Measurements from ENCODE around the gene PPT2.

The PPT2 gene

DNA sequence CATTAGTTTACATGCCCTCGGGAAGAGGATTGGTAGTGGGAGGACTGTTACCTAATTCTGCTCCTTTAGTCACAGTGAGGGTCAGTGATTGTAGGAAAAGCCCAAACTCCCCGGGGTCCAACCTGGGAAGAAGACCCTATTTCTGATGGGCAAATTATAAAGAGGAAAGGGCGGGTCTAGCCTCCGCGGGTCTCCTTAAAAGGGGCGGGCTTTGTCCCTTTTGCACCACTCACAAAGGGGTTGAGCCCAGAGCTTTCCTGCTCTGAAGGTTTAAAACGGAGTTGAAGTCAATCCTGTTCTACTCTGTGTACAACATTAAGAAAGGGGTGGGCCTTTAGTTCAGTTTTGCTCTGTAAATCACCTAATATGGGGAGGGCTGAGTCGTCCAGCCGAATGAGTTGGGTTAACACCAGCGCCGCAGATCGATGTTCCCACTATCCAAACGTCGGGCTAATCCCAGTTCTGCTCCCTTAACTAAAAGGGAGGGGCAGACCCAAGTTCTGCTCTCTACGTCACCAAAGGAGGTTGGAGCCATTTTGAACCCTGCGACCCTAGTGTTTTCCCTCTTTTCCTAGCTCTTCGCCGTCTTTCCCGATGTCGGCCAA, 23.3 kb downstream of the PPT2 start:
- WGBS, result under 1% methylated on average over 20 of the region's 20 CpGs
- Histone ChIP-seq H3K27me3 (ENCODE audit: control insufficient read depth in 1 of 2, insufficient read depth in 1 of 2, low read length in 2 of 2) (no peaks in the 10 kb centered on the region), H3K4me3 (ENCODE audit: insufficient read depth in 1 of 2, low read depth in 1 of 2, low read length in 2 of 2) (peak overlapping the region; percentile 39 to 99), H4K91ac (ENCODE audit: low read length) (peak overlapping the region; percentile 70), H2AK5ac (ENCODE audit: low read length, severe bottlenecking) (peak overlapping the region; percentile 55), H4K8ac (ENCODE audit: low read length) (peak overlapping the region; percentile 94), H2BK120ac (ENCODE audit: low read depth, low read length) (peak overlapping the region; percentile 42), H2BK12ac (ENCODE audit: low read length in 2 of 2) (no peak overlapping the region), H2AFZ (ENCODE audit: low read depth, low read length) (no peak overlapping the region), H3K4me1 (ENCODE audit: control insufficient read depth, insufficient read depth, low read depth, low read length) (peaks cover 20% of the 10 kb centered on the region), H3K4me2 (ENCODE audit: low read length, poor library complexity, severe bottlenecking) (peak overlapping the region; percentile 85), H3K4ac (ENCODE audit: low read depth in 1 of 2, low read length in 2 of 2) (peak overlapping the region in 1 of 2 experiments; percentile 77), H3K14ac (ENCODE audit: low read length in 2 of 2) (no peak overlapping the region), H3K9me3 (ENCODE audit: control insufficient read depth, low read length) (no peaks in the 10 kb centered on the region), H3K9ac (ENCODE audit: low read length) (peak overlapping the region; percentile 92), H2BK5ac (ENCODE audit: low read depth, low read length, poor library complexity, severe bottlenecking) (no peak overlapping the region), H3K27ac (ENCODE audit: low read length, poor library complexity, severe bottlenecking) (peak overlapping the region; percentile 99), H3K23ac (ENCODE audit: low read length in 2 of 2) (no peak overlapping the region), H3K18ac (ENCODE audit: low read depth in 1 of 2, low read length in 2 of 2) (peak overlapping the region; percentile 58 to 90), H3K36me3 (ENCODE audit: control insufficient read depth in 1 of 2, insufficient read depth in 2 of 2, low read depth in 1 of 2, low read length in 2 of 2) (peaks cover 22 to 23% of the 10 kb centered on the region in 2 experiments), H3K79me1 (replicated peaks; ENCODE audit: low read length, poor library complexity, severe bottlenecking) (peaks cover 41% of the 10 kb centered on the region), H2BK15ac (ENCODE audit: low read depth, poor library complexity, severe bottlenecking) (peak overlapping the region; percentile 54)
- DNase-seq, result no peak

GRCh38 chr6:32177788-32178546, 24.0 kb downstream of the PPT2 start, which contains the start of gene RNF5:
Gene RNF5, plus strand, starts transcription at chr6:32178405. Its CDS starts 107 bp downstream, at chr6:32178512.
- WGBS, result under 1% methylated on average over 31 of the region's 33 CpGs
- Histone ChIP-seq H2BK120ac (ENCODE audit: low read depth, low read length) (peak within 1 kb of the TSS; percentile 42), H3K79me1 (replicated peaks; ENCODE audit: low read length, poor library complexity, severe bottlenecking) (peaks cover 41% of the 10 kb centered on the region), H3K4me3 (ENCODE audit: insufficient read depth in 1 of 2, low read depth in 1 of 2, low read length in 2 of 2) (peak within 1 kb of the TSS; percentile 63 to 99), H2AFZ (ENCODE audit: low read depth, low read length) (no peak within 1 kb of the TSS), H3K27me3 (ENCODE audit: control insufficient read depth in 1 of 2, insufficient read depth in 1 of 2, low read length in 2 of 2) (no peaks in the 10 kb centered on the region), H2BK15ac (ENCODE audit: low read depth, poor library complexity, severe bottlenecking) (peak within 1 kb of the TSS; percentile 54), H2BK5ac (ENCODE audit: low read depth, low read length, poor library complexity, severe bottlenecking) (no peak within 1 kb of the TSS), H3K9ac (ENCODE audit: low read length) (peak within 1 kb of the TSS; percentile 92), H3K4me2 (ENCODE audit: low read length, poor library complexity, severe bottlenecking) (peak within 1 kb of the TSS; percentile 85), H2AK5ac (ENCODE audit: low read length, severe bottlenecking) (peak within 1 kb of the TSS; percentile 55), H3K18ac (ENCODE audit: low read depth in 1 of 2, low read length in 2 of 2) (peak within 1 kb of the TSS; percentile 58 to 90), H3K4ac (ENCODE audit: low read depth in 1 of 2, low read length in 2 of 2) (peak within 1 kb of the TSS in 1 of 2 experiments; percentile 77), H3K36me3 (ENCODE audit: control insufficient read depth in 1 of 2, insufficient read depth in 2 of 2, low read depth in 1 of 2, low read length in 2 of 2) (peaks cover 29 to 30% of the 10 kb centered on the region in 2 experiments), H3K14ac (ENCODE audit: low read length in 2 of 2) (peak within 1 kb of the TSS in 1 of 2 experiments; percentile 5), H2BK12ac (ENCODE audit: low read length in 2 of 2) (peak within 1 kb of the TSS in 1 of 2 experiments; percentile 3), H3K27ac (ENCODE audit: low read length, poor library complexity, severe bottlenecking) (peak within 1 kb of the TSS; percentile 99), H3K23ac (ENCODE audit: low read length in 2 of 2) (no peak within 1 kb of the TSS), H3K9me3 (ENCODE audit: control insufficient read depth, low read length) (no peaks in the 10 kb centered on the region), H4K8ac (ENCODE audit: low read length) (peak within 1 kb of the TSS; percentile 94), H3K4me1 (ENCODE audit: control insufficient read depth, insufficient read depth, low read depth, low read length) (peaks cover 19% of the 10 kb centered on the region), H4K91ac (ENCODE audit: low read length) (peak within 1 kb of the TSS; percentile 70)
- peak; percentile 100 for DNase-seq

DNA sequence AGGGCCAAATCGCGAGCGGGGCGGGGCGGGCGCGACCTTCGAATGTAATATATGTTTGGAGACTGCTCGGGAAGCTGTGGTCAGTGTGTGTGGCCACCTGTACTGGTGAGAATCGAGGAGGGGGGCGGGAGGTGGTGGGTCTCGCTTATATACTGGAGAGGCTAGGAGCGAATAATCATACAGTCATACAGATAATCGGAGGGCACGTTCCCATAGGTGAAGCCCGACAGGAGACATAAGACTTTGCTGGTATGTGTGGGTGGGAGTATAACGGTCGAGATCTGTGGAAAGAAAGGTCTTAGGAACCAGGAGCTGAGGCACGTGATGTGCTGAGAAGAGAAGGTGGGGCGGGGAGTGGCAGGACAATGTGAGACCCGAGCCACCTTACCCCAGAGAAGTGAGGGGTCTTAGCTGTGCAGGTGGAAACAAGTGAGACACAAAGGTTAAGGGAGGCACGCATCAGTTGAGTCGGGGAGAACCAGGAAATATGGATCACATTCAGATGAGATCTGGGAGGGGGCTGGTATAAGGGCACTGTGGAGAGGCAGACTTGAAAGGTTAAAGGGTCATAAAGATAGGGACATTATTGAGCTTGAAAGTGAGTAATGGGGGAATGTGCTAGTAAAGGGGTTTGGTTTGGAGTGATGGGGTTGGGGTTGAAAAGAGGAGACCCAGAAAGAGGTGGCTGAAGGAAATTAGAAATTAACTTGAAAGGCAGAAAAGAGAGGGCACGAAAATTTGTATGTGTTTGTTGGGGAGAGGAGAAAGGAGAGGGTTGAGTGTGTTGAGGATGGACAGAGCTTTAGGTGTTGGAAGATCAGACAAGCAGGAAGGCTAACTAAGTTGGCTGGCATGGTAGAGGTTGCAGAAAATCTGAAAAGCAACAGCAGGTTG, 24.9 kb downstream of the PPT2 start:
- no peak overlapping the region for H3K23ac ChIP-seq (ENCODE audit: low read length in 2 of 2)
- H3K9ac ChIP-seq (ENCODE audit: low read length), result peak overlapping the region; percentile 92
- WGBS, result 5% methylated on average over 24 of the region's 24 CpGs

More for the DNA sequence above, 24.9 kb downstream of the PPT2 start:
- Histone ChIP-seq H3K4me1 (ENCODE audit: control insufficient read depth, insufficient read depth, low read depth, low read length) (peaks cover 15% of the 10 kb centered on the region), H4K91ac (ENCODE audit: low read length) (no peak overlapping the region), H2BK12ac (ENCODE audit: low read length in 2 of 2) (peak overlapping the region in 1 of 2 experiments; percentile 3), H3K4ac (ENCODE audit: low read depth in 1 of 2, low read length in 2 of 2) (peak overlapping the region in 1 of 2 experiments; percentile 43), H3K4me2 (ENCODE audit: low read length, poor library complexity, severe bottlenecking) (peak overlapping the region; percentile 77), H3K79me1 (replicated peaks; ENCODE audit: low read length, poor library complexity, severe bottlenecking) (peaks cover 38% of the 10 kb centered on the region), H2AK5ac (ENCODE audit: low read length, severe bottlenecking) (no peak overlapping the region), H3K36me3 (ENCODE audit: control insufficient read depth in 1 of 2, insufficient read depth in 2 of 2, low read depth in 1 of 2, low read length in 2 of 2) (peaks cover 37 to 38% of the 10 kb centered on the region in 2 experiments), H3K4me3 (ENCODE audit: insufficient read depth in 1 of 2, low read depth in 1 of 2, low read length in 2 of 2) (peak overlapping the region; percentile 63 to 99), H3K27ac (ENCODE audit: low read length, poor library complexity, severe bottlenecking) (peak overlapping the region; percentile 28), H4K8ac (ENCODE audit: low read length) (peak overlapping the region; percentile 66), H3K18ac (ENCODE audit: low read depth in 1 of 2, low read length in 2 of 2) (peak overlapping the region in 1 of 2 experiments; percentile 18), H3K14ac (ENCODE audit: low read length in 2 of 2) (peak overlapping the region in 1 of 2 experiments; percentile 5), H3K27me3 (ENCODE audit: control insufficient read depth in 1 of 2, insufficient read depth in 1 of 2, low read length in 2 of 2) (no peaks in the 10 kb centered on the region), H2AFZ (ENCODE audit: low read depth, low read length) (no peak overlapping the region), H2BK5ac (ENCODE audit: low read depth, low read length, poor library complexity, severe bottlenecking) (no peak overlapping the region), H3K9me3 (ENCODE audit: control insufficient read depth, low read length) (no peaks in the 10 kb centered on the region), H2BK120ac (ENCODE audit: low read depth, low read length) (no peak overlapping the region), H2BK15ac (ENCODE audit: low read depth, poor library complexity, severe bottlenecking) (no peak overlapping the region)
- DNase-seq, result no peak
